HL-60 (cell line): ENCODE data around the gene AMPD2.

Experiments
- GABPA ChIP-seq: IDR thresholded peaks from 2 replicates; pipeline ENCODE4 v1.6.1; 2012; ENCODE audit warnings: low read depth
- POLR2AphosphoS5 ChIP-seq: IDR thresholded peaks from 2 replicates; pipeline ENCODE4 v1.6.1; 2012; ENCODE audit warnings: low read depth
- SPI1 ChIP-seq: IDR thresholded peaks from 2 replicates; pipeline ENCODE4 v1.6.1; 2012; ENCODE audit warnings: low read depth, mild to moderate bottlenecking, borderline replicate concordance
- TF ChIP-seq, protein P1 (sequence below): IDR thresholded peaks from one replicate; pipeline ENCODE4 v1.5.1; 2011; ENCODE audit warnings: low read length, control low read depth, inconsistent platforms; ENCODE audit not compliant: insufficient read depth
- TF ChIP-seq, protein P2 (sequence below): IDR thresholded peaks from 2 replicates; pipeline ENCODE4 v1.6.1; 2012; ENCODE audit warnings: low read depth; ENCODE audit not compliant: insufficient replicate concordance

- TF ChIP-seq, protein P1, sequence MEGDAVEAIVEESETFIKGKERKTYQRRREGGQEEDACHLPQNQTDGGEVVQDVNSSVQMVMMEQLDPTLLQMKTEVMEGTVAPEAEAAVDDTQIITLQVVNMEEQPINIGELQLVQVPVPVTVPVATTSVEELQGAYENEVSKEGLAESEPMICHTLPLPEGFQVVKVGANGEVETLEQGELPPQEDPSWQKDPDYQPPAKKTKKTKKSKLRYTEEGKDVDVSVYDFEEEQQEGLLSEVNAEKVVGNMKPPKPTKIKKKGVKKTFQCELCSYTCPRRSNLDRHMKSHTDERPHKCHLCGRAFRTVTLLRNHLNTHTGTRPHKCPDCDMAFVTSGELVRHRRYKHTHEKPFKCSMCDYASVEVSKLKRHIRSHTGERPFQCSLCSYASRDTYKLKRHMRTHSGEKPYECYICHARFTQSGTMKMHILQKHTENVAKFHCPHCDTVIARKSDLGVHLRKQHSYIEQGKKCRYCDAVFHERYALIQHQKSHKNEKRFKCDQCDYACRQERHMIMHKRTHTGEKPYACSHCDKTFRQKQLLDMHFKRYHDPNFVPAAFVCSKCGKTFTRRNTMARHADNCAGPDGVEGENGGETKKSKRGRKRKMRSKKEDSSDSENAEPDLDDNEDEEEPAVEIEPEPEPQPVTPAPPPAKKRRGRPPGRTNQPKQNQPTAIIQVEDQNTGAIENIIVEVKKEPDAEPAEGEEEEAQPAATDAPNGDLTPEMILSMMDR, result no peak
- TF ChIP-seq POLR2AphosphoS5, result no peak
- TF ChIP-seq, protein P2, sequence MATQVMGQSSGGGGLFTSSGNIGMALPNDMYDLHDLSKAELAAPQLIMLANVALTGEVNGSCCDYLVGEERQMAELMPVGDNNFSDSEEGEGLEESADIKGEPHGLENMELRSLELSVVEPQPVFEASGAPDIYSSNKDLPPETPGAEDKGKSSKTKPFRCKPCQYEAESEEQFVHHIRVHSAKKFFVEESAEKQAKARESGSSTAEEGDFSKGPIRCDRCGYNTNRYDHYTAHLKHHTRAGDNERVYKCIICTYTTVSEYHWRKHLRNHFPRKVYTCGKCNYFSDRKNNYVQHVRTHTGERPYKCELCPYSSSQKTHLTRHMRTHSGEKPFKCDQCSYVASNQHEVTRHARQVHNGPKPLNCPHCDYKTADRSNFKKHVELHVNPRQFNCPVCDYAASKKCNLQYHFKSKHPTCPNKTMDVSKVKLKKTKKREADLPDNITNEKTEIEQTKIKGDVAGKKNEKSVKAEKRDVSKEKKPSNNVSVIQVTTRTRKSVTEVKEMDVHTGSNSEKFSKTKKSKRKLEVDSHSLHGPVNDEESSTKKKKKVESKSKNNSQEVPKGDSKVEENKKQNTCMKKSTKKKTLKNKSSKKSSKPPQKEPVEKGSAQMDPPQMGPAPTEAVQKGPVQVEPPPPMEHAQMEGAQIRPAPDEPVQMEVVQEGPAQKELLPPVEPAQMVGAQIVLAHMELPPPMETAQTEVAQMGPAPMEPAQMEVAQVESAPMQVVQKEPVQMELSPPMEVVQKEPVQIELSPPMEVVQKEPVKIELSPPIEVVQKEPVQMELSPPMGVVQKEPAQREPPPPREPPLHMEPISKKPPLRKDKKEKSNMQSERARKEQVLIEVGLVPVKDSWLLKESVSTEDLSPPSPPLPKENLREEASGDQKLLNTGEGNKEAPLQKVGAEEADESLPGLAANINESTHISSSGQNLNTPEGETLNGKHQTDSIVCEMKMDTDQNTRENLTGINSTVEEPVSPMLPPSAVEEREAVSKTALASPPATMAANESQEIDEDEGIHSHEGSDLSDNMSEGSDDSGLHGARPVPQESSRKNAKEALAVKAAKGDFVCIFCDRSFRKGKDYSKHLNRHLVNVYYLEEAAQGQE, result no peak
- no peak for TF ChIP-seq GABPA
- TF ChIP-seq SPI1, result no peak
Measured at GRCh38 chr1:109622137-109622892, 2.7 kb downstream of the AMPD2 start.
